ENCODE measurements around the gene MTRR.
"Not testable (repeated sequence)": the region's sequence is repeated elsewhere in the genome, so short reads cannot be mapped to it uniquely, and the experiment has no call there.

Gene MTRR

GRCh38 chr5:7894860-7895259 is 25.9 kb downstream of the MTRR start:
- TF ChIP-seq POLR2A (IDR thresholded peaks at IDR 0.05; ENCODE audit: low read depth, low read length) = no peak
- DNase-seq (ENCODE audit: insufficient read length, low spot score) (no peak), FAIRE-seq (no peak)

- peak; percentile 14 for DNase-seq (ENCODE audit: insufficient read length, low spot score)
- TF ChIP-seq POLR2A (IDR thresholded peaks at IDR 0.05; ENCODE audit: low read depth, low read length) = no peak
- FAIRE-seq = peak; percentile 81
These were observed 28.2 kb downstream of the MTRR start for GRCh38 chr5:7897014-7897600.

- no peak for TF ChIP-seq POLR2A (IDR thresholded peaks at IDR 0.05; ENCODE audit: low read depth, low read length)
- no peak for FAIRE-seq
- no peak for DNase-seq (ENCODE audit: insufficient read length, low spot score)
These were observed 33.3 kb downstream of the MTRR start for GRCh38 chr5:7902201-7902600.

GRCh38 chr5:7902666-7903625 is 34.0 kb downstream of the MTRR start:
- FAIRE-seq = peak; percentile 57
- TF ChIP-seq POLR2A (IDR thresholded peaks at IDR 0.05; ENCODE audit: low read depth, low read length) = no peak
- no peak for DNase-seq (ENCODE audit: insufficient read length, low spot score)

GRCh38 chr5:7904170-7904569 is 35.2 kb downstream of the MTRR start:
- peak; percentile 39 for DNase-seq (ENCODE audit: insufficient read length, low spot score)
- FAIRE-seq = peak; percentile 93
- no peak for TF ChIP-seq POLR2A (IDR thresholded peaks at IDR 0.05; ENCODE audit: low read depth, low read length)

- FAIRE-seq (no peak), DNase-seq (ENCODE audit: insufficient read length, low spot score) (no peak)
- TF ChIP-seq POLR2A (IDR thresholded peaks at IDR 0.05; ENCODE audit: low read depth, low read length) = no peak
These were observed 38.7 kb downstream of the MTRR start for GRCh38 chr5:7907612-7908011.

GRCh38 chr5:7908317-7908716 is 39.4 kb downstream of the MTRR start:
- no peak for FAIRE-seq
- TF ChIP-seq POLR2A (IDR thresholded peaks at IDR 0.05; ENCODE audit: low read depth, low read length) = no peak
- DNase-seq (ENCODE audit: insufficient read length, low spot score) = no peak

GRCh38 chr5:7910738-7911428 is 41.9 kb downstream of the MTRR start:
- TF ChIP-seq POLR2A (IDR thresholded peaks at IDR 0.05; ENCODE audit: low read depth, low read length) = no peak
- DNase-seq (ENCODE audit: insufficient read length, low spot score) = no peak
- peak; percentile 65 for FAIRE-seq

- DNase-seq (ENCODE audit: insufficient read length, low spot score); FAIRE-seq: not testable (repeated sequence)
These were observed 42.5 kb downstream of the MTRR start for GRCh38 chr5:7911429-7911771.

- DNase-seq (ENCODE audit: insufficient read length, low spot score) (no peak), FAIRE-seq (no peak)
- TF ChIP-seq POLR2A (IDR thresholded peaks at IDR 0.05; ENCODE audit: low read depth, low read length) = no peak
These were observed 47.3 kb downstream of the MTRR start for GRCh38 chr5:7916171-7916804.

- peak; percentile 60 for FAIRE-seq
These were observed 48.5 kb downstream of the MTRR start for GRCh38 chr5:7917130-7918123.

GRCh38 chr5:7925961-7926695 is 57.2 kb downstream of the MTRR start:
- FAIRE-seq (no peak), DNase-seq (ENCODE audit: insufficient read length, low spot score) (peak; percentile 16)
- TF ChIP-seq POLR2A (IDR thresholded peaks at IDR 0.05; ENCODE audit: low read depth, low read length) = no peak

More at GRCh38 chr5:7917130-7918123, 48.5 kb downstream of the MTRR start:
- no peak for DNase-seq (ENCODE audit: insufficient read length, low spot score)
- TF ChIP-seq POLR2A (IDR thresholded peaks at IDR 0.05; ENCODE audit: low read depth, low read length) = no peak

All from H54 (cell line).